Measurements from ENCODE around the gene HMOX2. TPM values are rescaled to one million over a fixed set of nuclear protein-coding genes. Genes with fewer than 3 reads are reported as not detected.

HMOX2 gene
- total and polyA plus RNA-seq, 2 experiments from 2014 or later: 68.8 to 108 TPM

GRCh38 chr16:4510131-4510530 lies 33.9 kb downstream of the HMOX2 start:
- H2AFZ ChIP-seq: no peak overlapping the region
- H3K79me2 ChIP-seq: peaks cover 6% of the 10 kb centered on the region
- no peak overlapping the region for H3K4me3 ChIP-seq
- DNase-seq (ENCODE audit: low spot score): no peak
- H3K36me3 ChIP-seq (replicated peaks; ENCODE audit: insufficient read depth, low read depth): no peaks in the 10 kb centered on the region
- H4K20me1 ChIP-seq (ENCODE audit: insufficient read depth, poor library complexity, severe bottlenecking): peaks cover 8% of the 10 kb centered on the region
- TF ChIP-seq EZH2phosphoT487 (IDR thresholded peaks at IDR 0.05; ENCODE audit: low read depth, severe bottlenecking, unreplicated experiment): no peak
- no peak for TF ChIP-seq EZH2 (IDR thresholded peaks at IDR 0.05; ENCODE audit: borderline replicate concordance)
- TF ChIP-seq CTCF (IDR thresholded peaks at IDR 0.05; ENCODE audit: poor library complexity): no peak
- no peaks in the 10 kb centered on the region for H3K9me3 ChIP-seq (ENCODE audit: low read depth)
- 73% methylated on average over 5 of the region's 5 CpGs for WGBS (ENCODE audit: low lambda C conversion rate, missing lambda C conversion rate)
- no peaks in the 10 kb centered on the region for H3K9me2 ChIP-seq (replicated peaks; ENCODE audit: insufficient read depth)
- H3K4me2 ChIP-seq: no peak overlapping the region
- H3K27ac ChIP-seq: no peak overlapping the region
- H3K4me1 ChIP-seq (ENCODE audit: insufficient read depth): no peaks in the 10 kb centered on the region
- H3K27me3 ChIP-seq: no peaks in the 10 kb centered on the region

GRCh38 chr16:4510747-4511426 lies 34.7 kb downstream of the HMOX2 start:
- TF ChIP-seq EZH2 (IDR thresholded peaks at IDR 0.05; ENCODE audit: borderline replicate concordance) (no peak), CTCF (IDR thresholded peaks at IDR 0.05; ENCODE audit: poor library complexity) (no peak), EZH2phosphoT487 (IDR thresholded peaks at IDR 0.05; ENCODE audit: low read depth, severe bottlenecking, unreplicated experiment) (no peak)
- H3K4me1 ChIP-seq (ENCODE audit: insufficient read depth): no peaks in the 10 kb centered on the region
- H2AFZ ChIP-seq: no peak overlapping the region
- no peaks in the 10 kb centered on the region for H3K36me3 ChIP-seq (replicated peaks; ENCODE audit: insufficient read depth, low read depth)
- DNase-seq (ENCODE audit: low spot score): no peak
- H3K9me2 ChIP-seq (replicated peaks; ENCODE audit: insufficient read depth): no peaks in the 10 kb centered on the region
- peaks cover 12% of the 10 kb centered on the region for H4K20me1 ChIP-seq (ENCODE audit: insufficient read depth, poor library complexity, severe bottlenecking)
- no peaks in the 10 kb centered on the region for H3K27me3 ChIP-seq
- no peaks in the 10 kb centered on the region for H3K9me3 ChIP-seq (ENCODE audit: low read depth)
- H3K4me2 ChIP-seq: no peak overlapping the region
- H3K4me3 ChIP-seq: no peak overlapping the region
- H3K27ac ChIP-seq: no peak overlapping the region
- 82% methylated on average over 14 of the region's 14 CpGs for WGBS (ENCODE audit: low lambda C conversion rate, missing lambda C conversion rate)
- peaks cover 13% of the 10 kb centered on the region for H3K79me2 ChIP-seq

GRCh38 chr16:4511441-4512082 lies 35.4 kb downstream of the HMOX2 start:
- no peaks in the 10 kb centered on the region for H3K27me3 ChIP-seq
- no peak overlapping the region for H3K4me3 ChIP-seq
- no peak overlapping the region for H2AFZ ChIP-seq
- peaks cover 19% of the 10 kb centered on the region for H3K79me2 ChIP-seq
- no peaks in the 10 kb centered on the region for H3K9me2 ChIP-seq (replicated peaks; ENCODE audit: insufficient read depth)
- DNase-seq (ENCODE audit: low spot score): peak; percentile 75
- H3K4me1 ChIP-seq (ENCODE audit: insufficient read depth): no peaks in the 10 kb centered on the region
- TF ChIP-seq EZH2 (IDR thresholded peaks at IDR 0.05; ENCODE audit: borderline replicate concordance) (no peak), CTCF (IDR thresholded peaks at IDR 0.05; ENCODE audit: poor library complexity) (peak; percentile 47), EZH2phosphoT487 (IDR thresholded peaks at IDR 0.05; ENCODE audit: low read depth, severe bottlenecking, unreplicated experiment) (no peak)
- H3K36me3 ChIP-seq (replicated peaks; ENCODE audit: insufficient read depth, low read depth): no peaks in the 10 kb centered on the region
- H3K27ac ChIP-seq: no peak overlapping the region
- no peak overlapping the region for H3K4me2 ChIP-seq
- 60% methylated on average over 9 of the region's 9 CpGs for WGBS (ENCODE audit: low lambda C conversion rate, missing lambda C conversion rate)
- peaks cover 12% of the 10 kb centered on the region for H4K20me1 ChIP-seq (ENCODE audit: insufficient read depth, poor library complexity, severe bottlenecking)
- no peaks in the 10 kb centered on the region for H3K9me3 ChIP-seq (ENCODE audit: low read depth)
